K562 (cell line): ENCODE data around the gene CACNA2D4. TPM values are rescaled to one million over a fixed set of nuclear protein-coding genes. Genes with fewer than 3 reads are reported as not detected.
A peak's percentile ranks its signal among the peaks of the same experiment; 100 is the strongest.

Experiments used
- CAMTA2 ChIP-seq: fragments of 250-450 bp; sonication (Bioruptor Pico); conservative IDR thresholded peaks from 2 replicates; pipeline ENCODE4 v1.5.1; 2022
- CBFA2T2 ChIP-seq: fragments of 450-650 bp; conservative IDR thresholded peaks from 2 replicates; pipeline ENCODE4 v1.6.1; 2017; ENCODE audit warnings: mild to moderate bottlenecking
- CREM ChIP-seq: IDR thresholded peaks from 2 replicates; pipeline ENCODE4 v1.6.1; 2014; ENCODE audit warnings: antibody characterized with exemption, low read depth
- CSDE1 ChIP-seq, 2 experiments: fragments of 450-650 bp; IDR thresholded peaks; 2 replicates each; pipeline ENCODE4 v1.6.1; 2016; ENCODE audit warnings: mild to moderate bottlenecking in 1 of 2
- EGR1 ChIP-seq: fragments of 450-650 bp; conservative IDR thresholded peaks from 2 replicates; pipeline ENCODE4 v1.6.1; 2017; ENCODE audit warnings: mild to moderate bottlenecking
- FOS ChIP-seq: IDR thresholded peaks from 3 replicates; pipeline ENCODE4 v1.6.1; 2011; ENCODE audit not compliant: insufficient read length; ENCODE audit errors: extremely low read depth
- HNRNPH1 ChIP-seq: fragments of 200-400 bp; formaldehyde crosslinking; optimal IDR thresholded peaks from 2 replicates; pipeline ENCODE3; 2017; ENCODE audit warnings: low read depth, mild to moderate bottlenecking, low read length, moderate library complexity
- LEF1 ChIP-seq: fragments of 450-650 bp; IDR thresholded peaks from 2 replicates; pipeline ENCODE4 v1.6.1; 2016; ENCODE audit warnings: mild to moderate bottlenecking
- NFE2 ChIP-seq: IDR thresholded peaks from 2 replicates; pipeline ENCODE4 v1.6.1; 2014; ENCODE audit warnings: antibody characterized with exemption, low read depth
- NFE2L1 ChIP-seq: fragments of 450-650 bp; IDR thresholded peaks from 2 replicates; pipeline ENCODE4 v1.6.1; 2016; ENCODE audit warnings: missing genetic modification characterization, low read depth, mild to moderate bottlenecking, missing compliant biosample characterization, moderate library complexity, borderline replicate concordance
- NFXL1 ChIP-seq: fragments of 450-650 bp; formaldehyde crosslinking; IDR thresholded peaks from 2 replicates; pipeline ENCODE4 v1.4.0; 2021; ENCODE audit warnings: mild to moderate bottlenecking
- NR2C2 ChIP-seq, 2 experiments: fragments of 200-800 bp in 1 of 2; sonication (Bioruptor generic) in 1 of 2; sonication (generic) in 1 of 2; formaldehyde crosslinking in 1 of 2; IDR thresholded peaks; 2 replicates each; pipeline versions ENCODE4 v1.6.1 to v1.8.0; 2016 to 2022; ENCODE audit warnings: mild to moderate bottlenecking in 1 of 2, missing compliant biosample characterization in 1 of 2, missing genetic modification characterization in 1 of 2, missing genetic modification reagents in 1 of 2
- NR2F6 ChIP-seq: fragments of 450-650 bp; formaldehyde crosslinking; IDR thresholded peaks from 2 replicates; pipeline ENCODE4 v1.4.0; 2020; ENCODE audit warnings: mild to moderate bottlenecking
- SRSF3 ChIP-seq: fragments of 200-400 bp; formaldehyde crosslinking; IDR thresholded peaks from 2 replicates; pipeline ENCODE4 v1.6.1; 2016; ENCODE audit warnings: mild to moderate bottlenecking, low read length, moderate library complexity; ENCODE audit not compliant: insufficient read depth
- TFAM ChIP-seq: fragments of 250-450 bp; sonication (Bioruptor Pico); conservative IDR thresholded peaks from 2 replicates; pipeline ENCODE4 v1.5.0; 2021; ENCODE audit warnings: mild to moderate bottlenecking, moderate library complexity
- ZKSCAN3 ChIP-seq: fragments of 250-450 bp; sonication (Bioruptor Pico); IDR thresholded peaks from 2 replicates; pipeline ENCODE4 v1.4.0; 2020
- ZNF197 ChIP-seq: fragments of 200-800 bp; sonication (Bioruptor generic); IDR thresholded peaks from 2 replicates; pipeline ENCODE4 v1.6.1; 2016; ENCODE audit warnings: low read depth, missing genetic modification characterization, missing compliant biosample characterization
- polyA plus RNA-seq, 8 experiments: library from polyadenylated mRNA; depleted of rRNA in 4 of 8; stranded (reverse) in 5 of 8; unstranded in 3 of 8; fragments of >200 nt; fragmentation: Nextera tagmentation in 2 of 8; fragmentation: Illumina TruSeq in 1 of 8; extraction: Ambion mirVana in 2 of 8; extraction: Trizol in 1 of 8; gene quantifications; 2 replicates each; pipeline versions ENCODE4 v1.2.1 to v1.2.3, GENCODE V29; 2011 to 2014; ENCODE audit warnings: inconsistent platforms in 1 of 8, missing spikeins in 1 of 8
- total RNA-seq, 7 experiments: library from RNA; depleted of rRNA in 6 of 7; stranded (reverse); fragments of >200 nt in 6 of 7; fragmentation: Illumina TruSeq in 2 of 7; extraction: Trizol in 2 of 7; gene quantifications; 2 replicates each; pipeline versions ENCODE4 v1.2.1 to v1.2.3, GENCODE V29; 2011 to 2021; ENCODE audit warnings: low replicate concordance in 1 of 7
- TF ChIP-seq, protein P1 (sequence below), 3 experiments: fragments of 200-800 bp in 1 of 3; fragments of 250-450 bp in 1 of 3; fragments of 450-650 bp in 1 of 3; sonication (Bioruptor Pico) in 1 of 3; sonication (Bioruptor generic) in 1 of 3; formaldehyde crosslinking in 1 of 3; IDR thresholded peaks; 2 replicates each; pipeline versions ENCODE4 v1.6.1 to v1.8.0; 2016 to 2022; ENCODE audit warnings: mild to moderate bottlenecking in 2 of 3, missing genetic modification characterization in 2 of 3, missing compliant biosample characterization in 1 of 3, moderate library complexity in 1 of 3
- TF ChIP-seq, protein P2 (sequence below): IDR thresholded peaks from 2 replicates; pipeline ENCODE4 v1.6.1; 2014; ENCODE audit warnings: antibody characterized with exemption
- TF ChIP-seq, protein P3 (sequence below): fragments of 450-650 bp; formaldehyde crosslinking; IDR thresholded peaks from 2 replicates; pipeline ENCODE4 v1.4.0; 2020; ENCODE audit warnings: mild to moderate bottlenecking, mixed read lengths
- TF ChIP-seq, protein P4 (sequence below): fragments of 450-650 bp; IDR thresholded peaks from 2 replicates; pipeline ENCODE4 v1.6.1; 2017; ENCODE audit warnings: mild to moderate bottlenecking, moderate library complexity

The CACNA2D4 gene
- total and polyA plus RNA-seq, 9 of the 15 experiments (the other 6 are each of a cell fraction or from before 2014, with no cell fraction given), result 0.04 to 0.69 (median 0.40) TPM; not detected in 3

DNA sequence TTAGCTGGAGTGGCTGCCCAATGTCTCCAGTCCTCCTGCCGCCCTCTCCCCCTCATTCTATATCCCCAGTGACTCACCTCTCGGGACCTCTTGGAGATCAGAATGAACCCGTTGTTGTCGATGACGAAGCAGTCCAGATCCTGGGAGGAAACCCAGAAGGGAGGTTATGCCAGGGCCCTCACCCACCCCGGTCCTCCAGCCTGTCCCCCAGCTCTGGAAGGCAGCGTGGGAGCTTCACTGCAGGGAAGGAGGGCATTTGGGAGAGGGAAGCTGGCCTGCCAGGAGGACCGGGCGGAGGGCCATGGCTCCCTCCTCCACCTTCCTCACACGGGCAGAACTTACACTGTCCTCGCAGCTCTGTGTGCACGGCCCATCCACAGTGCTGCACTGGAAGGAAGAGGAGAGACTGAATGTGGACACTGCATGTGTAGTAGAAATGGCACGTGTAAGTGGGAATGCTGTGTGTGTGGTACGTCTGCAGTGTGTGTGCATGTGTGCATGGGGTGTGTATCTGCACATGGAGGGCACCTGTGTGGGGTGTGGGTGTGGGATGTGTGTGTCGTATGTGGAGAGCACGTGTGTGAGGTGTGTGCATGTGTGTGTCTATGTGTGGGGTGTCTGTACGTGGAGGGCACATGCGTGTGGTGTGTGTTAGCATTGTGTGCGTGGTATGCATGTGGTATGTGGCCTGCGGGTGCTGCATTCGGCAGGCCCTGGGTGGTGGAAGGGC, 108.1 kb downstream of the CACNA2D4 start (continued):
- TF ChIP-seq, protein P1, sequence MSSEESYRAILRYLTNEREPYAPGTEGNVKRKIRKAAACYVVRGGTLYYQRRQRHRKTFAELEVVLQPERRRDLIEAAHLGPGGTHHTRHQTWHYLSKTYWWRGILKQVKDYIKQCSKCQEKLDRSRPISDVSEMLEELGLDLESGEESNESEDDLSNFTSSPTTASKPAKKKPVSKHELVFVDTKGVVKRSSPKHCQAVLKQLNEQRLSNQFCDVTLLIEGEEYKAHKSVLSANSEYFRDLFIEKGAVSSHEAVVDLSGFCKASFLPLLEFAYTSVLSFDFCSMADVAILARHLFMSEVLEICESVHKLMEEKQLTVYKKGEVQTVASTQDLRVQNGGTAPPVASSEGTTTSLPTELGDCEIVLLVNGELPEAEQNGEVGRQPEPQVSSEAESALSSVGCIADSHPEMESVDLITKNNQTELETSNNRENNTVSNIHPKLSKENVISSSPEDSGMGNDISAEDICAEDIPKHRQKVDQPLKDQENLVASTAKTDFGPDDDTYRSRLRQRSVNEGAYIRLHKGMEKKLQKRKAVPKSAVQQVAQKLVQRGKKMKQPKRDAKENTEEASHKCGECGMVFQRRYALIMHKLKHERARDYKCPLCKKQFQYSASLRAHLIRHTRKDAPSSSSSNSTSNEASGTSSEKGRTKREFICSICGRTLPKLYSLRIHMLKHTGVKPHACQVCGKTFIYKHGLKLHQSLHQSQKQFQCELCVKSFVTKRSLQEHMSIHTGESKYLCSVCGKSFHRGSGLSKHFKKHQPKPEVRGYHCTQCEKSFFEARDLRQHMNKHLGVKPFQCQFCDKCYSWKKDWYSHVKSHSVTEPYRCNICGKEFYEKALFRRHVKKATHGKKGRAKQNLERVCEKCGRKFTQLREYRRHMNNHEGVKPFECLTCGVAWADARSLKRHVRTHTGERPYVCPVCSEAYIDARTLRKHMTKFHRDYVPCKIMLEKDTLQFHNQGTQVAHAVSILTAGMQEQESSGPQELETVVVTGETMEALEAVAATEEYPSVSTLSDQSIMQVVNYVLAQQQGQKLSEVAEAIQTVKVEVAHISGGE (CRISPR knock-in tag; IDR thresholded peaks at IDR 0.05), result no peak
- TF ChIP-seq NR2C2 (CRISPR knock-in tag; IDR thresholded peaks at IDR 0.05) (no peak), NR2C2 (tag; IDR thresholded peaks at IDR 0.05) (peak; percentile 16), ZNF197 (no peak), TFAM (CRISPR knock-in tag) (no peak), NR2F6 (CRISPR knock-in tag) (no peak), HNRNPH1 (no peak), CREM (0 out of 2 replicates have a peak, but pooled peaks have one; percentile 7), CSDE1 (IDR thresholded peaks at IDR 0.05) (no peak), NFE2 (peak; percentile 33; the same call in 1 of the 2 replicates), EGR1 (no peak), CAMTA2 (CRISPR knock-in tag) (no peak), CBFA2T2 (no peak), ZKSCAN3 (no peak), FOS (no peak), LEF1 (no peak), NFXL1 (CRISPR knock-in tag) (no peak), SRSF3 (no peak), NFE2L1 (tag) (no peak)
- TF ChIP-seq, protein P2, sequence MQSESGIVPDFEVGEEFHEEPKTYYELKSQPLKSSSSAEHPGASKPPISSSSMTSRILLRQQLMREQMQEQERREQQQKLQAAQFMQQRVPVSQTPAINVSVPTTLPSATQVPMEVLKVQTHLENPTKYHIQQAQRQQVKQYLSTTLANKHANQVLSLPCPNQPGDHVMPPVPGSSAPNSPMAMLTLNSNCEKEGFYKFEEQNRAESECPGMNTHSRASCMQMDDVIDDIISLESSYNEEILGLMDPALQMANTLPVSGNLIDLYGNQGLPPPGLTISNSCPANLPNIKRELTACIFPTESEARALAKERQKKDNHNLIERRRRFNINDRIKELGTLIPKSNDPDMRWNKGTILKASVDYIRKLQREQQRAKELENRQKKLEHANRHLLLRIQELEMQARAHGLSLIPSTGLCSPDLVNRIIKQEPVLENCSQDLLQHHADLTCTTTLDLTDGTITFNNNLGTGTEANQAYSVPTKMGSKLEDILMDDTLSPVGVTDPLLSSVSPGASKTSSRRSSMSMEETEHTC, result no peak
- TF ChIP-seq, protein P3, sequence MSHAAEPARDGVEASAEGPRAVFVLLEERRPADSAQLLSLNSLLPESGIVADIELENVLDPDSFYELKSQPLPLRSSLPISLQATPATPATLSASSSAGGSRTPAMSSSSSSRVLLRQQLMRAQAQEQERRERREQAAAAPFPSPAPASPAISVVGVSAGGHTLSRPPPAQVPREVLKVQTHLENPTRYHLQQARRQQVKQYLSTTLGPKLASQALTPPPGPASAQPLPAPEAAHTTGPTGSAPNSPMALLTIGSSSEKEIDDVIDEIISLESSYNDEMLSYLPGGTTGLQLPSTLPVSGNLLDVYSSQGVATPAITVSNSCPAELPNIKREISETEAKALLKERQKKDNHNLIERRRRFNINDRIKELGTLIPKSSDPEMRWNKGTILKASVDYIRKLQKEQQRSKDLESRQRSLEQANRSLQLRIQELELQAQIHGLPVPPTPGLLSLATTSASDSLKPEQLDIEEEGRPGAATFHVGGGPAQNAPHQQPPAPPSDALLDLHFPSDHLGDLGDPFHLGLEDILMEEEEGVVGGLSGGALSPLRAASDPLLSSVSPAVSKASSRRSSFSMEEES (CRISPR knock-in tag), result no peak
- TF ChIP-seq, protein P4, sequence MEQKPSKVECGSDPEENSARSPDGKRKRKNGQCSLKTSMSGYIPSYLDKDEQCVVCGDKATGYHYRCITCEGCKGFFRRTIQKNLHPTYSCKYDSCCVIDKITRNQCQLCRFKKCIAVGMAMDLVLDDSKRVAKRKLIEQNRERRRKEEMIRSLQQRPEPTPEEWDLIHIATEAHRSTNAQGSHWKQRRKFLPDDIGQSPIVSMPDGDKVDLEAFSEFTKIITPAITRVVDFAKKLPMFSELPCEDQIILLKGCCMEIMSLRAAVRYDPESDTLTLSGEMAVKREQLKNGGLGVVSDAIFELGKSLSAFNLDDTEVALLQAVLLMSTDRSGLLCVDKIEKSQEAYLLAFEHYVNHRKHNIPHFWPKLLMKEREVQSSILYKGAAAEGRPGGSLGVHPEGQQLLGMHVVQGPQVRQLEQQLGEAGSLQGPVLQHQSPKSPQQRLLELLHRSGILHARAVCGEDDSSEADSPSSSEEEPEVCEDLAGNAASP, result no peak
